Fibroblast of the conjunctiva (primary cell): ENCODE data around the gene CLDN24.

ENCODE experiments used
- DNase-seq: peaks from one replicate; pipeline ENCODE4 v3.0.0-alpha.2; 2010; ENCODE audit warnings: low read depth

Gene CLDN24

DNA sequence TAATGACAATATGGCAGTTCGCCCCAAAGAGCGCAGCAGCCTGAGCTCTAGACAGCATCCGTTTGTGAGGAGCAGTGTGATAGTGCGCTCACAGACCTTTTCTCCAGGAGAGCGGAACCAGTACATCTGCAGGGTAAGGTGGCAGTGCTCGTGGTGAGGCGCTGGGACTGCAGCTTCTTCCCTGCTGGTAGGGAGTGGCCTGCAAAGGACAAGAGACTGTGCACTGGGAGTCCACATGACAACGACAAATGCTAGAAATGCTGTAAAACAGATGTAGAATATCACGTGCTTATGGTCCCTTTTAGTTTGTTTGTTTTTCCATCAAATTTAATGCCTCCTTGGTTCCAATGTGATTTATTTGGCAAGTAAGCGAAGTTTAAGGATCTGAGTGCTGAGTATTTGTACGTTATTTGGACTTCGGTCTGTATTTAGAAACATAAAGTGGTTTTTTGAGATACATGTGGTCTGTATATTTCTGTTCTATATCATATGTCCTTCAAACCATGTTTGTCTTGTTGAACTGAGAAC is 37.9 kb downstream of the CLDN24 start:
- DNase-seq = no peak

DNA sequence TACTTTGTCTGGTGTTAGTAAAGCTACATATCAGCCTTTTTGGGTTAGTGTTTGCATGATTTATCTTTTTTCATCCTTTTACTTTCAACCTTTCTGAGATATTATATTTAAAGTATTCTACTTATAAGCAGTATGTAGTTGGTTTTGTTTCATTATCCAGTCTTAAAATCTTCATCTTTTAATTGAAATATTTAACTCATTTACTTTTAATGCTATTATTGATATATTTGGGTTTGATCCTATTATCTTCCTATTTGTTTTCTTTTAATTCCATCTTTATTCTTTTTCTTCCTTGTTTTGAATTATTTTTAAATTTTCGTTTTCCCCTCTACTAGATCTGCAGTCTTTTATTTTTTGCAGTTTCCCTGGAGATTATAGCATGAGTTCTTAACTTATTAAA is 46.1 kb downstream of the CLDN24 start:
- no peak for DNase-seq

DNA sequence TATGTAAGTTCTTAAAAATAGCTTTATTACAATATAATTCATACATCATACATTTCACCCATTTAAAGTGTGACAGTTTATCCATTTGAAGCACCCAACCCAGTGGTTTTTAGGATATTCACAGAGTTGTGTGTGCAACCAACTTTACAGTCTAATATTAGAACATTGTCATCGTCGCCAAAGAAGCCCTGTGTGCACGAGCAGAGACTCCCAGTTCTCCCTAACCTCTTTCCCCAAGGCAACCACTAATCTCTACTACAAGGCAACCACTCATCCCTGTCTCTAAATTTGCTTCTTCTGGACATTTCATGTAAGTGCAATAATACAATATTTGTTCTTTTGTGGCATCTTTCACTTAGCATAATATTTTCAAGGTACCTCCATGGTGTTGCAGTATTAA is 49.8 kb downstream of the CLDN24 start:
- no peak for DNase-seq
